ENCODE measurements around the gene ANKRD42. TPM values are rescaled to one million over a fixed set of nuclear protein-coding genes. Genes with fewer than 3 reads are reported as not detected.

Gene ANKRD42
- total and polyA plus RNA-seq, 3 donors from 2014 or later: 49.8 to 79.7 (median 66.1) TPM

- TF ChIP-seq CTCF (IDR thresholded peaks at IDR 0.05): no peak
- no peak for TF ChIP-seq POLR2A (IDR thresholded peaks at IDR 0.05)
- H3K27ac ChIP-seq: no peak overlapping the region
- no peak for DNase-seq
- no peaks in the 10 kb centered on the region for H3K27me3 ChIP-seq
- H3K9me3 ChIP-seq: no peaks in the 10 kb centered on the region
- no peak overlapping the region for H3K4me3 ChIP-seq
- intact Hi-C loops (cut with DNase I; ENCODE audit: low total_unique reads): no loop called here
- no peaks in the 10 kb centered on the region for H3K36me3 ChIP-seq (ENCODE audit: low read depth, missing control alignments)
- H3K4me1 ChIP-seq: no peaks in the 10 kb centered on the region
Observed at GRCh38 chr11:83221694-83222093, 28.2 kb downstream of the ANKRD42 start.

GRCh38 chr11:83222499-83222898, 29.0 kb downstream of the ANKRD42 start:
- no peaks in the 10 kb centered on the region for H3K9me3 ChIP-seq
- no peak overlapping the region for H3K27ac ChIP-seq
- TF ChIP-seq POLR2A (IDR thresholded peaks at IDR 0.05): no peak
- TF ChIP-seq CTCF (IDR thresholded peaks at IDR 0.05): no peak
- H3K4me1 ChIP-seq: no peaks in the 10 kb centered on the region
- no peak overlapping the region for H3K4me3 ChIP-seq
- H3K27me3 ChIP-seq: no peaks in the 10 kb centered on the region
- DNase-seq: no peak
- H3K36me3 ChIP-seq (ENCODE audit: low read depth, missing control alignments): no peaks in the 10 kb centered on the region
- intact Hi-C loops (cut with DNase I; ENCODE audit: low total_unique reads): no loop called here
- WGBS, 2 donors: 96 to 100% methylated on average over 1 of the region's 1 CpG

GRCh38 chr11:83223457-83223856, 29.9 kb downstream of the ANKRD42 start:
- Histone ChIP-seq H3K27ac (no peak overlapping the region), H3K9me3 (no peaks in the 10 kb centered on the region), H3K4me1 (no peaks in the 10 kb centered on the region), H3K4me3 (no peak overlapping the region), H3K27me3 (no peaks in the 10 kb centered on the region), H3K36me3 (ENCODE audit: low read depth, missing control alignments) (no peaks in the 10 kb centered on the region)
- intact Hi-C loops (cut with DNase I; ENCODE audit: low total_unique reads): no loop called here
- 93% methylated on average over 2 of the region's 2 CpGs for WGBS, 2 donors
- TF ChIP-seq CTCF (IDR thresholded peaks at IDR 0.05) (no peak), POLR2A (IDR thresholded peaks at IDR 0.05) (no peak)
- DNase-seq: no peak

GRCh38 chr11:83235825-83236224, 42.3 kb downstream of the ANKRD42 start:
- no peak for TF ChIP-seq CTCF (IDR thresholded peaks at IDR 0.05)
- TF ChIP-seq POLR2A (IDR thresholded peaks at IDR 0.05): no peak
- intact Hi-C loops (cut with DNase I; ENCODE audit: low total_unique reads): no loop called here
- 43 to 51% methylated on average over 1 of the region's 1 CpG for WGBS, 2 donors

GRCh38 chr11:83238111-83238510, 44.6 kb downstream of the ANKRD42 start:
- no peak overlapping the region for H3K27ac ChIP-seq
- TF ChIP-seq POLR2A (IDR thresholded peaks at IDR 0.05) (no peak), CTCF (IDR thresholded peaks at IDR 0.05) (no peak)

More at GRCh38 chr11:83235825-83236224, 42.3 kb downstream of the ANKRD42 start:
- no peaks in the 10 kb centered on the region for H3K27me3 ChIP-seq
- H3K4me3 ChIP-seq: no peak overlapping the region
- no peaks in the 10 kb centered on the region for H3K36me3 ChIP-seq (ENCODE audit: low read depth, missing control alignments)
- H3K27ac ChIP-seq: no peak overlapping the region
- H3K4me1 ChIP-seq: no peaks in the 10 kb centered on the region
- no peaks in the 10 kb centered on the region for H3K9me3 ChIP-seq
- DNase-seq: no peak

More at GRCh38 chr11:83238111-83238510, 44.6 kb downstream of the ANKRD42 start:
- Histone ChIP-seq H3K4me1 (no peaks in the 10 kb centered on the region), H3K4me3 (no peak overlapping the region), H3K9me3 (no peaks in the 10 kb centered on the region), H3K36me3 (ENCODE audit: low read depth, missing control alignments) (no peaks in the 10 kb centered on the region), H3K27me3 (no peaks in the 10 kb centered on the region)
- intact Hi-C loops (cut with DNase I; ENCODE audit: low total_unique reads): no loop called here
- 68 to 84% methylated on average over 3 of the region's 3 CpGs for WGBS, 2 donors
- no peak for DNase-seq

Data from testis (tissue), 3 donors.